GM12874 (cell line): ENCODE measurements around the gene C19orf25.

Experiments used
- TF ChIP-seq, protein P1 (sequence below): IDR thresholded peaks from 2 replicates; pipeline ENCODE4 v1.5.1; 2011; ENCODE audit warnings: low read depth, mild to moderate bottlenecking, control low read depth, low read length, moderate library complexity; ENCODE audit not compliant: insufficient read depth

The C19orf25 gene

DNA sequence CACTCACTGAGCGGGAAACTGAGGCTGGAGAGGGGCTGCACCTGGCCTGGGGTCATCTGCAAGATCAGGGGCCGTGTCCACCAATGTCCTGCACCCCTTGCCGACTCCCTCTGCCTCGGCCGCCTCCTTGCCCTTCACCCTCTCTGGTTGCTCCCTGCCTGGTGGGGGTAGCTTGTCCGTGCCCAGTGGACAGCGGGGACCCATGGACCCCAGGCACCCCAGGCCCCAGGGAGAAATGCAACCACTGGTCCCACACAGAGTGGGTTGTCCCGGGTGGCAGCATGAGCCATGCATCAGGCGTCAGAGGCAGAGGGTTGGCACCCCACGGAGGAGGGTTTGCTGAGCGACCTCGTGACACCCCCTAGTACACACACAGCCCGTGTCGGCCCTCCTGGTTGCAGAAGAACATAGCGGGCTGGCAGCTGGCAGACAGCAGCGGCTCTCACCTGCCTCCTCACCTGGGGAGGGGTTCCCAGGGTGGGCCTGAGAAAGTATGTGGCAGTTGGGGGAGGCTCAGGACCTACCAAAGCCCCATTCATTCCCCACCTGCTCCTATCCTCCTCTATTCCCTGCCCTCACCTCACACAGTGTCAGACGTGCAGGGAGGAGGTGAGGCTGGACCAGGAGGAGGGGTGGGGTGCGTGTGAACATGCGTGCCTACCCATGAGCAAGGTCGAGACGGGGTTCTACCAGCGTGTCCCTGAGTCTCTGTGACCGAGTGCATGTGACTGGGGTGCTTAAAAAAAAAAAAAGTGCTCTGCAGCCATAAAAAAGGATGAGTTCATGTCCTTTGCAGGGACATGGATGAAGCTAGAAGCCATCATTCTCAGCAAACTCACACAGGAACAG is 25.1 kb upstream of the C19orf25 start:
- TF ChIP-seq, protein P1, sequence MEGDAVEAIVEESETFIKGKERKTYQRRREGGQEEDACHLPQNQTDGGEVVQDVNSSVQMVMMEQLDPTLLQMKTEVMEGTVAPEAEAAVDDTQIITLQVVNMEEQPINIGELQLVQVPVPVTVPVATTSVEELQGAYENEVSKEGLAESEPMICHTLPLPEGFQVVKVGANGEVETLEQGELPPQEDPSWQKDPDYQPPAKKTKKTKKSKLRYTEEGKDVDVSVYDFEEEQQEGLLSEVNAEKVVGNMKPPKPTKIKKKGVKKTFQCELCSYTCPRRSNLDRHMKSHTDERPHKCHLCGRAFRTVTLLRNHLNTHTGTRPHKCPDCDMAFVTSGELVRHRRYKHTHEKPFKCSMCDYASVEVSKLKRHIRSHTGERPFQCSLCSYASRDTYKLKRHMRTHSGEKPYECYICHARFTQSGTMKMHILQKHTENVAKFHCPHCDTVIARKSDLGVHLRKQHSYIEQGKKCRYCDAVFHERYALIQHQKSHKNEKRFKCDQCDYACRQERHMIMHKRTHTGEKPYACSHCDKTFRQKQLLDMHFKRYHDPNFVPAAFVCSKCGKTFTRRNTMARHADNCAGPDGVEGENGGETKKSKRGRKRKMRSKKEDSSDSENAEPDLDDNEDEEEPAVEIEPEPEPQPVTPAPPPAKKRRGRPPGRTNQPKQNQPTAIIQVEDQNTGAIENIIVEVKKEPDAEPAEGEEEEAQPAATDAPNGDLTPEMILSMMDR = no peak

GRCh38 chr19:1503089-1503924 is 24.3 kb upstream of the C19orf25 start:
- TF ChIP-seq, protein P1 = peak; percentile 96

DNA sequence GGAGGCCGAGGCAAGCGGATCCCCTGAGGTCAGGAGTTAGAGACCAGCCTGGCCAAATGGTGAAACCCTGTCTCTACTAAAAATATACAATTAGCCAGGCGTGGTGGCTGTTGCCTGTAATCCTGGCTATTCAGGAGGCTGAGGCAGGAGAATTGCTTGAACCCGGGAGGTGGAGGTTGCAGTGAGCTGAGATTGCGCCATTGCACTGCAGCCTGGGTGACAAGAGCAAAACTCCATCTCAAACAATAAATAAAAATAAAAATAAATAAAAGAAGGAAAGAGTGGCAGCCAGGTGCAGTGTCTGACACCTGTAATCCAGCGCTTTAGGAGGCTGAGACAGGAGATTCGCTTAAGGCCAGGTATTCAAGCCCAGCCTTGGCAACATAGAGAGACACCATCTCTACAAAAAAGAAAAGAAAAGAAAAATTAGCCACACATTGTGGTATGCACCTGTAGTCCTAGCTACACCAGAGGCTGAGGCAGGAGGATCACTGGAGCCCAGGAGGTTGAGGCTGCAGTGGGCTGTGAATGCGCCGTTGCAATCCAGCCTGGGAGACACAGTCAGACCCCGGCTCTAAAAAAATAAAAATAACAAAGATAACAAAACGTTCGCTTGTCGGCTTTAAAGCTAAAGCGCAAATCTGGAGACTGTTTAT is 23.5 kb upstream of the C19orf25 start:
- TF ChIP-seq, protein P1 = no peak

DNA sequence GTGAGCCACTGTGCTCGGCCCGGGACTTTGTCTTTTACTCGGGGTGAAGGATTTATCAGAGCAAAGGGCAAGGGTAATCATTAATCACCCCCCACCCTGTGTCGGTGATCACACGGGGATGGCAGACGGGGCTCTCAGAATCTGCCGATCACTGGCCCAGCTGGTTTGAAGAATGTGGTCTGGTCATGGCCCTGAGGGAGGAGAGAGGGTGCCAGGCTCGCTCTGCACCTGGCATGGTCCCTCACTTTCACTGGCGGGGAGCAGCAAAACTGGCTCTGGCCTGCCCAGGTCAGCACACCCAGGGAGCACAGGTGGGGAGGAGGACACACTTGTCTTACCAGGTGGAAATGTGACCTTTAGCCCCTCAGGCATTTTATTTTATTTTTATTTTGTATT is 22.2 kb upstream of the C19orf25 start:
- TF ChIP-seq, protein P1 = no peak

- TF ChIP-seq, protein P1 = no peak
Observed at GRCh38 chr19:1497578-1498235, 18.7 kb upstream of the C19orf25 start.

GRCh38 chr19:1496714-1497577 is 17.9 kb upstream of the C19orf25 start:
- TF ChIP-seq, protein P1 = no peak
